AG09309 (cell line): Measurements from ENCODE around the gene AKT1.

Experiments
- DNase-seq: peaks from one replicate; pipeline ENCODE4 v3.0.0-alpha.2; 2010; ENCODE audit warnings: low read depth
- H3K4me3 ChIP-seq: 2 replicates; pipeline ENCODE4 v1.5.1; 2011; ENCODE audit warnings: mild to moderate bottlenecking, low read depth, low read length, moderate library complexity; ENCODE audit not compliant: control insufficient read depth
- TF ChIP-seq, protein P1 (sequence below): IDR thresholded peaks from 2 replicates; pipeline ENCODE4 v1.5.1; 2011; ENCODE audit warnings: mild to moderate bottlenecking, low read depth, low read length, inconsistent platforms; ENCODE audit not compliant: insufficient read depth, control insufficient read depth; ENCODE audit errors: missing control alignments

Gene AKT1

DNA sequence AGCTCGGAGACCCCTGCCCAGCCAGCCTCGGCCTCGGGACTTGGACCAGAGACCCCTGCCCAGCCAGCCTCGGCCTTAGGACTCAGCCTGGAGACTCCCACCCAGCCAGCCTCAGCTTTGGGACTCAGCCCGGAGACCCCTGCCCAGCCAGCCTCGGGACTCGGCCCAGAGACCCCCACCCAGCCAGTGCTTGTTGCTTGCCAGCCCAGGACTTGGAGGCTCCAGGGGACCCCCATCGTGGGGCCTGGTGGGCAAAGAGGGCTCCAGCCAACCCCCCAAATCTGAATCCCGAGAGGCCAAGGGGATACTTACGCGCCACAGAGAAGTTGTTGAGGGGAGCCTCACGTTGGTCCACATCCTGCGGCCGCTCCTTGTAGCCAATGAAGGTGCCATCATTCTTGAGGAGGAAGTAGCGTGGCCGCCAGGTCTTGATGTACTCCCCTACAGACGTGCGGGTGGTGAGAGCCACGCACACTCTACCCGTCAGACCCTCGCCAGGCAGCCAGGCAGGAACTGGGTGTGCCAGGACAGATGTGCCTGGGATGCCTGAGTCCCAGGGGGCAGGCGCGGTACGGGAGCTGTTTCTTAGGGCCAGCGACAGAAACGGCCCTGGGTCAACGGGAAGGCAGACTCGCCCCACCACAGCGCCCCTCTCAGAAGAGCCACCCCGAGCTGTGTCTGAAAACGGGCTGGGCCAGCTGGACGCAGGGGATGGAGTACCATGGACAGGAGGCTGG lies 15.6 kb downstream of the AKT1 start:
- TF ChIP-seq, protein P1, sequence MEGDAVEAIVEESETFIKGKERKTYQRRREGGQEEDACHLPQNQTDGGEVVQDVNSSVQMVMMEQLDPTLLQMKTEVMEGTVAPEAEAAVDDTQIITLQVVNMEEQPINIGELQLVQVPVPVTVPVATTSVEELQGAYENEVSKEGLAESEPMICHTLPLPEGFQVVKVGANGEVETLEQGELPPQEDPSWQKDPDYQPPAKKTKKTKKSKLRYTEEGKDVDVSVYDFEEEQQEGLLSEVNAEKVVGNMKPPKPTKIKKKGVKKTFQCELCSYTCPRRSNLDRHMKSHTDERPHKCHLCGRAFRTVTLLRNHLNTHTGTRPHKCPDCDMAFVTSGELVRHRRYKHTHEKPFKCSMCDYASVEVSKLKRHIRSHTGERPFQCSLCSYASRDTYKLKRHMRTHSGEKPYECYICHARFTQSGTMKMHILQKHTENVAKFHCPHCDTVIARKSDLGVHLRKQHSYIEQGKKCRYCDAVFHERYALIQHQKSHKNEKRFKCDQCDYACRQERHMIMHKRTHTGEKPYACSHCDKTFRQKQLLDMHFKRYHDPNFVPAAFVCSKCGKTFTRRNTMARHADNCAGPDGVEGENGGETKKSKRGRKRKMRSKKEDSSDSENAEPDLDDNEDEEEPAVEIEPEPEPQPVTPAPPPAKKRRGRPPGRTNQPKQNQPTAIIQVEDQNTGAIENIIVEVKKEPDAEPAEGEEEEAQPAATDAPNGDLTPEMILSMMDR, result no peak
- no peak for DNase-seq
- no peak overlapping the region for H3K4me3 ChIP-seq

DNA sequence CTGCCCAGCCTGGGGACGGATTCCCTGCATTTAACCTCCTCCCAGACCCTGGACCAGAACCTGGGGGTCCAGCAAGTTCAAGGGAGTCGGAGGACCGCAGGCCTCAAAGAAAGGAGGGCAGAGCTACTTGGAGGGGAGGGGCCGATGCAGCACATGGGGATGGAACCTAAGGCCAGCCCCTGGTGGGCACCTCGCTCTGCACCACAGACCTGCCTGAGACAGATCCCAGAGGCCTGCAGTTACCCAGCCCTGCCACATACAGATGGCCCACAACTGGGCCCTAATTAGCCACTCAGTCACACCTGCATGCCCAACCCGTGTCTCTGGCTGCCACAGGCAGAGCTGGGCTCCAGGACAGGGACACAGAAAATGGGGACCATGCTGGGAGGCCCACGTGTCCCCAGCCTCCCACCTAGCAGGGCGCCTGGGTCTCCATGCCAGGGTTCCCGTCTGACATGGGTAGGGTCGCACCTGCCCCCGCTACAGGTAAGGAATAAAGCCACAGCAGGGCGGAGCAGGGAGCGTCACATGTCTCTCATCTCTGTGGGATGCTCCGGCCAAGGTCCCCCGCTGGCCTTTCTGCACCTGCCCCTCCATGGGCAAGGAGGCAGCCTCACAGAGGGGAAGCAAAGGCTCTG lies 16.7 kb downstream of the AKT1 start:
- H3K4me3 ChIP-seq, result no peak overlapping the region
- TF ChIP-seq, protein P1, result no peak
- DNase-seq, result no peak

DNA sequence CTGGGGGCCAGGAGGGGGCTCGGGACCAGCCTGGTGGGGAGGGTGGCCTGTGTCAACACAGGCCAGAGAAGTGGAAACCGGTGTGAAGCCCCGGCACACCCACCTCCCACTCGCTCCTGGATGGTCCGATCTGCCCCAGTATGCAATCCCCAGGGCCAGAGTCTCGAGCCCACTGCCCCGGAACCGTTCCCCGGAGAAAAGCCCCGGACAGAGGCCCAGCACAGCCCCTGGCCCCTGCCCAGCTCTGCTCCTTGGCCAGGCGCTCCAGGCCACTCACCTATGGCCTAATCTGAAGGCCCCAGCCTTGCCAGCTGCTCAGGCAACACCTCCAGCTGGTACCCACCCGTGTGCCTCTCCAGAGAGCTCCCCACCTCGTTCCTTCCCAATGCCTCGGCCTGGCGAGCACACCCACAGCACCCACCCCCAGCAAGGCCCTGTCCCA lies 17.7 kb downstream of the AKT1 start:
- no peak for DNase-seq
- TF ChIP-seq, protein P1, result no peak
- no peak overlapping the region for H3K4me3 ChIP-seq

DNA sequence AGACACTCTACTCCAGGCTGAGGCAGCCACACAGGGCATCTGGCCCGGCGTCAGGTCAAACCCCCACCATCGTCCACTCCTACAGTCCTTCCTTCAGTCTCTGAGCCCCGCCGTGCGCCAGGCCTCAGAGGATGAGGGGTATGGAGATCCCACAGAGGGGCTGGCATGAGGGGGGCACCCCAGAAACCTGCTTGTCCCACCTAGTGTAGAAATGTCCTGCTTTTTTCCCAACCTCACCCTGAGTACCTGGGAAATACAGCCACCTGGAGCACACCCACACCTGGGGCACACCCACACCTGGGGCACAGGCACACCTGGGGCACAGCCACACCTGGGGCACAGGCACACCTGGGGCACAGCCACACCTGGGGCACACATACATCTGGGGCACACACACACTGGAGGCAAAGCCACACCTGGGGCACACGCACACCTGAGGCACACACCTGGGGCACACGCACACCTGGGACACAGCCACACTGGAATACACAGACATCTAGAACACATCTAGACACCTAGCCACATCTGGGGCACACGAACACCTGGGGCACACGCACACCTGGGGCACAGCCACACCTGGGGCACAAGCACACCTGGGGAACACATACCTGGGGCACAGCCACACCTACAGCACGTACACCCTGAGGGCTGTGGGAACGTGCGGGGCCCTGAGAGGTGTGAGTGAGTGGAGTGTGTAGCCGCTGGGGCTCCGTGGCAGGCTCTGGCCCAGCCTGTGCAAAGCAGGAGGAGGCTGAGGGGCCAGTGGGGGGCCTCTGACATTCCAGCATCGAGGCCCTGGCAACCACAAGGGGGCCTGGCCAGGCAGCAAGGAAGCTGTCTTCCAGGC lies 18.4 kb downstream of the AKT1 start:
- DNase-seq, result no peak
- H3K4me3 ChIP-seq, result no peak overlapping the region
- TF ChIP-seq, protein P1, result no peak

DNA sequence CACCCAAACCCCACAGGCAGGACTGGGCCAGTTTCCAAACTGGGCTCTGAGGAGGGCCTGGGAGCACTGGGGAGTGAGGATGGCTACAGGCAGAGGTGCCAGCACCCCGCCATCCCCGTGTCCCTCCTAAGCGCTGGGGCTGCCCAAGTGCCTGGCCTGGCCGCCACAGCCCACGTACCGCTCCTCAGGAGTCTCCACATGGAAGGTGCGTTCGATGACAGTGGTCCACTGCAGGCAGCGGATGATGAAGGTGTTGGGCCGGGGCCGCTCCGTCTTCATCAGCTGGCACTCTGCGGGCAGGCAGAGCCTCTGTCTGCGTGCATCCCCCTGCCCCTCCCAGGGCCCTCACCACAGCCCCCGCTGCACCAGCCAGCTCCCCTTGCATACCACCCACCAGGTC lies 19.1 kb downstream of the AKT1 start:
- H3K4me3 ChIP-seq, result no peak overlapping the region
- TF ChIP-seq, protein P1, result no peak
- no peak for DNase-seq

DNA sequence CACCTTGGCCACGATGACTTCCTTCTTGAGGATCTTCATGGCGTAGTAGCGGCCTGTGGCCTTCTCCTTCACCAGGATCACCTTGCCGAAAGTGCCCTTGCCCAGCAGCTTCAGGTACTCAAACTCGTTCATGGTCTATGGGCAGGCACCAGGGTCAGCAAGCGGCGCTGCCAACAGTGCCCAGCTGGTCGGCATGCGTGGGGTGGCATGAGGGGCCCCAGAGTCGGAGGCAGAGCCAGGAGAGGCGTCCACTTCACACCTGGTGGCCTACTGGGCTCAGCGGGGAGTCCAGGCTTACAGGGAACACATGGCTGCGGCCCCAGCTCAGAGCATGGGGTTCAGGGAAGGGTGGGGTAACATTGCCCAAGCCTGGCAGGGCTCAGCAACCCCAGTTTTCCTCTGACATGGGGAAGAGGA lies 20.5 kb downstream of the AKT1 start:
- H3K4me3 ChIP-seq, result no peak overlapping the region
- DNase-seq, result no peak
- TF ChIP-seq, protein P1, result no peak
